ENCODE results near the gene TEX261.

The TEX261 gene

DNA sequence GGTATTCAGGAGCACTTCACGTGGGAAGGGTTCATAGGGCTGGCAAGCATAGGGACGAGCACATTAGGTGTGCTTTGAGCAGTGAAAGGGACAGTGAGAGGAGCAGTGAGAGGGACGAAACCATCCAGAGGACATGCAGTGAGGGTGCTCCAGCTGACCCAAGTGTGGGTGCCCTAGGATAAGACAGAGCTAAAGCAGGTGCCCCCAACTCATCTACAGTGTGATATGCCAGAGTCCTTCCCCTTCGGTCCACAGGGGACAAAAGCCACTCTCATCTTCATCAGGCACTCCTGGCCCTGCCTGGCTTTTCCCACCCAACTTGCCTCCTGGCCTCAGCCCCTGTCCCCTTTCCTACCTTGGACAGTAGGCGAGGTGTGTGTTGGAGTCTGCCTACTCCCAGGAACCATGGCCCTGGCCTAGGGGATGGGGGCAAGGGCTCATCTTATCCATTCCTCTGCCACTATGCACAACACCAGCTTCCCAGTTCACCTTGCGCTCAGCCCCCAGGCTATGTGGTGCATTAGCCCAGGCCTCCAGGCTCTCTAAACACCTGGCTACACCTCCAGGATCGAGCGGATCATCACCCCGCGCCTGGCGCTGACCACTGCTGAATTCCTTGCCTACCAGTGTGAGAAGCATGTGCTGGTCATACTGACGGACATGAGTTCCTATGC is 32.3 kb downstream of the TEX261 start:
- H3K79me2 ChIP-seq (ENCODE audit: insufficient read depth, low read length), result no peaks in the 10 kb centered on the region
- H3K4me3 ChIP-seq (ENCODE audit: insufficient read depth, low read length, poor library complexity, severe bottlenecking), result no peak overlapping the region
- no peak for TF ChIP-seq EZH2phosphoT487 (conservative IDR thresholded peaks at IDR 0.05; ENCODE audit: low read length)
- TF ChIP-seq, protein P1, sequence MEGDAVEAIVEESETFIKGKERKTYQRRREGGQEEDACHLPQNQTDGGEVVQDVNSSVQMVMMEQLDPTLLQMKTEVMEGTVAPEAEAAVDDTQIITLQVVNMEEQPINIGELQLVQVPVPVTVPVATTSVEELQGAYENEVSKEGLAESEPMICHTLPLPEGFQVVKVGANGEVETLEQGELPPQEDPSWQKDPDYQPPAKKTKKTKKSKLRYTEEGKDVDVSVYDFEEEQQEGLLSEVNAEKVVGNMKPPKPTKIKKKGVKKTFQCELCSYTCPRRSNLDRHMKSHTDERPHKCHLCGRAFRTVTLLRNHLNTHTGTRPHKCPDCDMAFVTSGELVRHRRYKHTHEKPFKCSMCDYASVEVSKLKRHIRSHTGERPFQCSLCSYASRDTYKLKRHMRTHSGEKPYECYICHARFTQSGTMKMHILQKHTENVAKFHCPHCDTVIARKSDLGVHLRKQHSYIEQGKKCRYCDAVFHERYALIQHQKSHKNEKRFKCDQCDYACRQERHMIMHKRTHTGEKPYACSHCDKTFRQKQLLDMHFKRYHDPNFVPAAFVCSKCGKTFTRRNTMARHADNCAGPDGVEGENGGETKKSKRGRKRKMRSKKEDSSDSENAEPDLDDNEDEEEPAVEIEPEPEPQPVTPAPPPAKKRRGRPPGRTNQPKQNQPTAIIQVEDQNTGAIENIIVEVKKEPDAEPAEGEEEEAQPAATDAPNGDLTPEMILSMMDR (IDR thresholded peaks at IDR 0.05; ENCODE audit: insufficient read depth, low read length, poor library complexity, severe bottlenecking), result no peak
- no peak overlapping the region for H3K9ac ChIP-seq (ENCODE audit: low read length)
- no peaks in the 10 kb centered on the region for H3K27me3 ChIP-seq (ENCODE audit: low read length)
- H3K27ac ChIP-seq (ENCODE audit: low read depth, low read length), result no peak overlapping the region
- no peaks in the 10 kb centered on the region for H3F3A ChIP-seq (ENCODE audit: insufficient read depth)
- H3K9me2 ChIP-seq (replicated peaks; ENCODE audit: insufficient read depth, low read length), result no peaks in the 10 kb centered on the region
- H3K9me3 ChIP-seq (ENCODE audit: insufficient read depth, low read length), result no peaks in the 10 kb centered on the region
- no peaks in the 10 kb centered on the region for H3K36me3 ChIP-seq (ENCODE audit: low read length)
- H4K20me1 ChIP-seq (ENCODE audit: low read depth, low read length), result no peaks in the 10 kb centered on the region
- H3K4me2 ChIP-seq (ENCODE audit: low read depth, low read length, poor library complexity, severe bottlenecking), result no peak overlapping the region
- no peak overlapping the region for H2AFZ ChIP-seq (ENCODE audit: low read depth, low read length, severe bottlenecking)

DNA sequence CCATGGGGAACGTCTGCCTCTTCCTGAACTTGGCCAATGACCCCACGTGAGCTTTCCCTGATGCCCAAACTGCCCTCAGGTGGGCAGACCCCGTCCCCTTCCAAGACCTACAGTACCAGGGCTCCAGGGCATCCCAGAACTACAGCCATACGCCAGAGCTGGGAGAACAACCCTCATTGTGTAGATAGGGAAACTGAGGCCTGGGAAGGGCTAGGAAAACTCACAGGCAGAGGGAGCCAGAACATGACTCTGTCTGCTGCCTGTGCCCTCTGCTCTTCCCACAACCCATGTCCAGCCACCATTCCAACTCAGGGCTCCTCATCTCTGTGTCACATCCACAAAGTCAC is 33.1 kb downstream of the TEX261 start:
- Histone ChIP-seq H3K27me3 (ENCODE audit: low read length) (no peaks in the 10 kb centered on the region), H3F3A (ENCODE audit: insufficient read depth) (no peaks in the 10 kb centered on the region), H3K9me2 (replicated peaks; ENCODE audit: insufficient read depth, low read length) (no peaks in the 10 kb centered on the region), H2AFZ (ENCODE audit: low read depth, low read length, severe bottlenecking) (no peak overlapping the region), H3K4me2 (ENCODE audit: low read depth, low read length, poor library complexity, severe bottlenecking) (no peak overlapping the region), H3K27ac (ENCODE audit: low read depth, low read length) (no peak overlapping the region), H3K4me3 (ENCODE audit: insufficient read depth, low read length, poor library complexity, severe bottlenecking) (no peak overlapping the region), H3K9ac (ENCODE audit: low read length) (no peak overlapping the region), H3K79me2 (ENCODE audit: insufficient read depth, low read length) (no peaks in the 10 kb centered on the region), H4K20me1 (ENCODE audit: low read depth, low read length) (no peaks in the 10 kb centered on the region), H3K9me3 (ENCODE audit: insufficient read depth, low read length) (no peaks in the 10 kb centered on the region), H3K36me3 (ENCODE audit: low read length) (no peaks in the 10 kb centered on the region)
- TF ChIP-seq, protein P1 (IDR thresholded peaks at IDR 0.05; ENCODE audit: insufficient read depth, low read length, poor library complexity, severe bottlenecking), result no peak
- no peak for TF ChIP-seq EZH2phosphoT487 (conservative IDR thresholded peaks at IDR 0.05; ENCODE audit: low read length)

DNA sequence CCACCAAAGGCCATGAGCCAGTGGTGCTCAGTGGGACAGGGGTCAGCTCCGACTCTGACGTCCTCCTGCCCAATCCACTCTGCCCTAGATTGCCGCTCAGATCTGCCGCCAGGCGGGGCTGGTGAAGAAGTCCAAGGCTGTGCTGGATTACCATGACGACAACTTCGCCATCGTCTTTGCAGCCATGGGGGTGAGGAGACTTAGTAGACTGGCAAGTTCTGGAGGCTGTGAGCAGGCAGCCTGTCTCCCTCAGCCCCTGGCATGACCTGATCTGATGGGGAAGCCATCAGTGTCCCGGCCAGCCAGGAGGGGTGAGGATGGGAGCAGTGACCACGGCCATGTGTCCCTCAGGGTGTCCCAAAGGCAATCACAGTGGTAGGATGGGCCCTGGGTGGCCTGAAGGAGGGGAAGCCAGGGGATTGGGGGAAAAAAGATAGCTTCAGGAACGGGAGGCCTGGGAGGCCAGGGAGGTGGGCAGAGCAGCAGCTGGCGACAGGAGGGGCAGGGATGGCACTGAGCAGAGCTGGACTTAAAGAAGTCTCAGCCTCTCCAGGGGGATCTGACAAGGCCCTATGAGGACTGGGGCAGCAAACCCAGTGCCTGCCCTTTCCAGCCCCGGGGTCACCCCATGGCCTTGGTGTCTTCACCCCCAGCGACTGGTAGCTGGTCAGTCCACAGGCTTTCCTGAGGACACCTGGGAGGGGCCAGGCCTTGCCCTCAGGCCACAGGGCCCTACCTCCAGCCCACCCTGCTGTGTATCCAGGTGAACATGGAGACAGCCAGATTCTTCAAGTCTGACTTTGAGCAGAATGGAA is 33.6 kb downstream of the TEX261 start:
- no peaks in the 10 kb centered on the region for H3K27me3 ChIP-seq (ENCODE audit: low read length)
- H3K4me2 ChIP-seq (ENCODE audit: low read depth, low read length, poor library complexity, severe bottlenecking), result no peak overlapping the region
- H3K27ac ChIP-seq (ENCODE audit: low read depth, low read length), result no peak overlapping the region
- no peaks in the 10 kb centered on the region for H3K9me2 ChIP-seq (replicated peaks; ENCODE audit: insufficient read depth, low read length)
- no peak overlapping the region for H3K9ac ChIP-seq (ENCODE audit: low read length)
- no peaks in the 10 kb centered on the region for H3K9me3 ChIP-seq (ENCODE audit: insufficient read depth, low read length)
- H2AFZ ChIP-seq (ENCODE audit: low read depth, low read length, severe bottlenecking), result no peak overlapping the region
- no peak overlapping the region for H3K4me3 ChIP-seq (ENCODE audit: insufficient read depth, low read length, poor library complexity, severe bottlenecking)
- no peaks in the 10 kb centered on the region for H3K79me2 ChIP-seq (ENCODE audit: insufficient read depth, low read length)
- TF ChIP-seq, protein P1 (IDR thresholded peaks at IDR 0.05; ENCODE audit: insufficient read depth, low read length, poor library complexity, severe bottlenecking), result no peak
- TF ChIP-seq EZH2phosphoT487 (conservative IDR thresholded peaks at IDR 0.05; ENCODE audit: low read length), result no peak
- H3K36me3 ChIP-seq (ENCODE audit: low read length), result no peaks in the 10 kb centered on the region
- H4K20me1 ChIP-seq (ENCODE audit: low read depth, low read length), result no peaks in the 10 kb centered on the region
- H3F3A ChIP-seq (ENCODE audit: insufficient read depth), result no peaks in the 10 kb centered on the region
